Endothelial cell of hepatic sinusoid (primary cell): ENCODE results near the gene CUL9.

Experiments
- in situ Hi-C: cut with HindIII; loops from 2 replicates; pipeline ENCODE4 v1.10.0; 2017; ENCODE audit warnings: low sequenced_read_pairs

CUL9 gene

GRCh38 chr6:43222418-43223059 lies 40.5 kb downstream of the CUL9 start:
- in situ Hi-C loops, result no loop called here

GRCh38 chr6:43223175-43223574 lies 41.2 kb downstream of the CUL9 start:
- in situ Hi-C loops, result no loop called here

GRCh38 chr6:43226192-43226851 lies 44.3 kb downstream of the CUL9 start:
- in situ Hi-C loops, result no loop called here

- in situ Hi-C loops, result no loop called here
Measured at GRCh38 chr6:43228951-43229802, 47.2 kb downstream of the CUL9 start, which contains the start of gene DNPH1. Gene DNPH1 (minus strand): TSS chr6:43229481. CDS start chr6:43229456, 25 bp downstream.

GRCh38 chr6:43229803-43230620 lies 48.0 kb downstream of the CUL9 start:
- in situ Hi-C loops, result no loop called here

GRCh38 chr6:43231053-43231452 lies 49.1 kb downstream of the CUL9 start:
- in situ Hi-C loops, result no loop called here

GRCh38 chr6:43231735-43232450 lies 49.9 kb downstream of the CUL9 start:
- in situ Hi-C loops, result no loop called here

GRCh38 chr6:43235841-43236240 lies 53.8 kb downstream of the CUL9 start:
- in situ Hi-C loops, result no loop called here

GRCh38 chr6:43239054-43239453 lies 57.1 kb downstream of the CUL9 start:
- in situ Hi-C loops, result no loop called here

- in situ Hi-C loops, result no loop called here
Measured at GRCh38 chr6:43240950-43241349, 59.0 kb downstream of the CUL9 start.

- in situ Hi-C loops, result no loop called here
Measured at GRCh38 chr6:43241446-43241845, 59.5 kb downstream of the CUL9 start.

- in situ Hi-C loops, result no loop called here
Measured at GRCh38 chr6:43242908-43243663, 61.1 kb downstream of the CUL9 start, which contains the start of gene TTBK1. Gene TTBK1 (plus strand): TSS chr6:43243481. CDS start chr6:43246661, 3,180 bp downstream.

GRCh38 chr6:43243664-43244321 lies 61.8 kb downstream of the CUL9 start:
- in situ Hi-C loops, result no loop called here

- in situ Hi-C loops, result no loop called here
Measured at GRCh38 chr6:43246301-43247113, 64.5 kb downstream of the CUL9 start.

GRCh38 chr6:43247114-43247999 lies 65.4 kb downstream of the CUL9 start:
- in situ Hi-C loops, result no loop called here

- in situ Hi-C loops, result no loop called here
Measured at GRCh38 chr6:43248101-43248500, 66.1 kb downstream of the CUL9 start.

GRCh38 chr6:43248791-43249190 lies 66.8 kb downstream of the CUL9 start:
- in situ Hi-C loops, result no loop called here
